ENCODE results near the gene KIAA1217. TPM values are rescaled to one million over a fixed set of nuclear protein-coding genes. Genes with fewer than 3 reads are reported as not detected.

The KIAA1217 gene
- total RNA-seq, 4 donors from 2014 or later, result 10.1 to 15.9 (median 12.5) TPM

- no peaks in the 10 kb centered on the region for H3K9me3 ChIP-seq
- 65% methylated on average over 12 of the region's 12 CpGs for WGBS
- DNase-seq (ENCODE audit: extremely low spot score), result no peak
- peaks cover 0 to 44% (median 0%) of the 10 kb centered on the region in 4 donors for H3K36me3 ChIP-seq
- intact Hi-C loops (cut with DNase I), result no loop called here
- no peaks in the 10 kb centered on the region for H3K27me3 ChIP-seq
- TF ChIP-seq POLR2A (IDR thresholded peaks at IDR 0.05; ENCODE audit: low read depth) (no peak), POLR2AphosphoS5 (IDR thresholded peaks at IDR 0.05) (no peak), EP300 (IDR thresholded peaks at IDR 0.05) (no peak), CTCF (IDR thresholded peaks at IDR 0.05) (peak; percentile 20 to 38 (median 24))
- H3K4me3 ChIP-seq, result no peak overlapping the region
- peak overlapping the region in 2 of 4 donors; percentile 1 to 33 for H3K27ac ChIP-seq (replicated peaks in 1 of 4)
- H3K4me1 ChIP-seq, result no peaks in the 10 kb centered on the region
Measured at GRCh38 chr10:24503461-24504320, 294.8 kb downstream of the KIAA1217 start.

- Histone ChIP-seq H3K27ac (replicated peaks in 1 of 4) (no peak overlapping the region), H3K4me1 (no peaks in the 10 kb centered on the region), H3K36me3 (peaks cover 0 to 59% (median 0%) of the 10 kb centered on the region in 4 donors), H3K27me3 (no peaks in the 10 kb centered on the region), H3K9me3 (no peaks in the 10 kb centered on the region), H3K4me3 (no peak overlapping the region)
- WGBS, result 59% methylated on average over 7 of the region's 7 CpGs
- no peak for TF ChIP-seq POLR2AphosphoS5 (IDR thresholded peaks at IDR 0.05)
- TF ChIP-seq POLR2A (IDR thresholded peaks at IDR 0.05; ENCODE audit: low read depth), result no peak
- no peak for TF ChIP-seq EP300 (IDR thresholded peaks at IDR 0.05)
- no peak for TF ChIP-seq CTCF (IDR thresholded peaks at IDR 0.05)
- no peak for DNase-seq (ENCODE audit: extremely low spot score)
- intact Hi-C loops (cut with DNase I), result no loop called here
Measured at GRCh38 chr10:24505759-24506158, 296.8 kb downstream of the KIAA1217 start.

- Histone ChIP-seq H3K27me3 (no peaks in the 10 kb centered on the region), H3K27ac (replicated peaks in 1 of 4) (no peak overlapping the region), H3K4me1 (peaks cover 0 to under 1% (median 0%) of the 10 kb centered on the region in 4 donors), H3K36me3 (peaks cover 0 to 70% (median 13%) of the 10 kb centered on the region in 4 donors), H3K4me3 (no peak overlapping the region), H3K9me3 (no peaks in the 10 kb centered on the region)
- TF ChIP-seq EP300 (IDR thresholded peaks at IDR 0.05) (no peak), POLR2A (IDR thresholded peaks at IDR 0.05; ENCODE audit: low read depth) (no peak), CTCF (IDR thresholded peaks at IDR 0.05) (no peak), POLR2AphosphoS5 (IDR thresholded peaks at IDR 0.05) (no peak)
- 85% methylated on average over 9 of the region's 9 CpGs for WGBS
- intact Hi-C loops (cut with DNase I), result loop anchor here (10.0 kb wide), 2 partner anchors 128 to 318 kb away; no protein-coding TSS in a partner anchor
- DNase-seq (ENCODE audit: extremely low spot score), result no peak
Measured at GRCh38 chr10:24513155-24513554, 304.2 kb downstream of the KIAA1217 start.

- WGBS, result 97% methylated on average over 2 of the region's 2 CpGs
- DNase-seq (ENCODE audit: extremely low spot score), result no peak
- TF ChIP-seq CTCF (IDR thresholded peaks at IDR 0.05) (no peak), POLR2A (IDR thresholded peaks at IDR 0.05; ENCODE audit: low read depth) (no peak), EP300 (IDR thresholded peaks at IDR 0.05) (no peak), POLR2AphosphoS5 (IDR thresholded peaks at IDR 0.05) (no peak)
- Histone ChIP-seq H3K4me3 (no peak overlapping the region), H3K27ac (replicated peaks in 1 of 4) (no peak overlapping the region), H3K4me1 (peaks cover 0 to 15% (median 8%) of the 10 kb centered on the region in 4 donors), H3K27me3 (no peaks in the 10 kb centered on the region), H3K36me3 (peaks cover 0 to 70% (median 17%) of the 10 kb centered on the region in 4 donors), H3K9me3 (no peaks in the 10 kb centered on the region)
- intact Hi-C loops (cut with DNase I), result loop anchor here (10.0 kb wide), 2 partner anchors 131 to 321 kb away; no protein-coding TSS in a partner anchor
Measured at GRCh38 chr10:24515481-24515880, 306.5 kb downstream of the KIAA1217 start.

All from esophagus muscularis mucosa (tissue), 4 donors.